ENCODE results near the gene KIAA1755.

The KIAA1755 gene

DNA sequence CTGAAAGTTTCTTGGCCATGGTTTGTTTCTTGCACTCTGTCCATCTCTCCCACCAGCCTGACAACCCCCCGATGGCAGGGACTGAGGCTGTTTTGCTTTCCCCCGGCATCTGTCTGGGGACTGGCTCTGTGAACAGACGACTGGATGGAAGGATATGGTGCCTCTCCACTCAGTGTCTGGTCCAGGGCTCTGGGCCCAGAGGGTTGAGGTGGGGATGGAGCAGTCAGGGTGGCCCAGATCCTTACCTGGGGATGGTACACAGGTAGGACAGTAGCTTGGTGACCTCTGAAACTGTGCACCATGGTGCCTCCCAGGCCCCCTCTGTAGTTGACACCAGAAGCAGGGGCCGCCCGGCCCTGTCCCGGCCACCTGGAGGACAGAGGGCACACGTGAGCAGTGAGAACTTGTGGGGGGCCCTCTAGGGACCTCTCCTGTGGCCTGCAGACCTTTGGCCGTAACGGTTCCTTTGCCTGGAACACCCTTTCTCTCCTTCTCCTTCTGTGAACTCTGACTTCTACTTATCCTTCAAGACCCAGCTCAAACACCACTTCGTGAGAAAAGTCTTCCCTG, 29.5 kb downstream of the KIAA1755 start:
- DNase-seq = no peak

DNA sequence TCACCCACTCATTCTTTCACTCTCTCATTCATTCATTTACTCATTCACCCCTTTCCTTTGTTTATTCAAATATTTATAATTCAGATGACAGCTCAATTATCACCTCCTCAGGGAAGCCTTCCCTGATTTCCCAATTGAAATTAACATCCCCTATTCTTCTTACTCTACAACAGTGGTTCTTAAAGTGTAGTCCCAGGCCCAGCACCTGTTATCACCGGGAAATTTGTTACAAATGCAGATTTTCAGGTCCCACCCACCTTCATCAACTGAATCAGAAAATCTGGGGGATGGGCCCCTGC, 30.3 kb downstream of the KIAA1755 start:
- no peak for DNase-seq

- DNase-seq = no peak
Observed at GRCh38 chr20:38229376-38230252, 30.9 kb downstream of the KIAA1755 start.

DNA sequence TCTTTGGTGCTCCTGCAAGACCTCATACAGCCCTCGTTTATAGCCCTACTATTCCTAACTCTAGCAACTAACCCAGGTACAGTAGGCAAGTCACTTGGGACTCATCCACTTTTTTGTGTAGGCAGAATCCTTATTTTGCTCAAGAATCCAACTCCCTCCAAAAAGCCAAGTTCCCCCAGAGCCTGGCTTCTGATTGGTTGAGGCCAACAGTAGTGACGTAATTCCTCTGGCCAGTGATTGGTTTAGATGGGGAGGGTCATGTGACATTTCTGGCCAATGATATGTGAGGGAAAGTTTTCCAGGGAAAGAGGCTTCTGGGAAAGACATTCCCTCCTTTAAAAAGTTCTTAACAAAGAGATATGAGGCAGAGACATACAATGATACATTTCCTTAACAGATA, 32.1 kb downstream of the KIAA1755 start:
- no peak for DNase-seq

- no peak for DNase-seq
Observed at GRCh38 chr20:38227420-38228360, 32.8 kb downstream of the KIAA1755 start.

GRCh38 chr20:38226553-38226952, 34.0 kb downstream of the KIAA1755 start:
- no peak for DNase-seq

GRCh38 chr20:38225900-38226263, 34.7 kb downstream of the KIAA1755 start:
- DNase-seq = no peak

DNA sequence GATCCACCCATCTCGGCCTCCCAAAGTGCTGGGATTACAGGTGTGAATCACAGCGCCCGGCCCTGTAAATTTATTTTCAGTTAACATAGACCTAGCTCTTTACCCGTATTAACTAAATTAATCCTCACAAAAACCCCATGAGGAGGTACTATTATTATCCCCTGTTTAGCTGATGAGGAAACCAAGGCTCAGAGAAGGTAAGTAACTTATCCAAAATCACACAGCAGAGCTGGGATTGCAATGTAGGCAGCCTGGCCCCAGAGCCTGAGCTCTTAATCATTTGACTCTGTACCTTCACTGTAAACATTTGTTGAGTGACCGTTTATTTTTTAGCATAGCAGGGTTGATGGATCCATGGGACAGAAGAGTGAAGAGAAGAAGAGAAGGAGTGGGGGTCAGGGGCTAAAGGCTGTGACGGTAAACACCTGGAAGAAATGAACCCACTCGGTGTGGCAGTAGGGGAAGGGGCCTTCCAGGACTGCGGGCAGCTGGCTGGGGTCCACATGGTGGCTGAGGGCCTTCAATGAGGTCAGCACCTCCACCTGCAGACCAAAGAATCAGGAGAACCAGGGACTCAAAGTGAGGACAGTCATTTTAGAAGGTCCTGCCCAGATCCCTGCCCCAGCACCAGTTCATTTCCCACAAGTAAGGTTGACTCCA, 35.2 kb downstream of the KIAA1755 start:
- DNase-seq = no peak

DNA sequence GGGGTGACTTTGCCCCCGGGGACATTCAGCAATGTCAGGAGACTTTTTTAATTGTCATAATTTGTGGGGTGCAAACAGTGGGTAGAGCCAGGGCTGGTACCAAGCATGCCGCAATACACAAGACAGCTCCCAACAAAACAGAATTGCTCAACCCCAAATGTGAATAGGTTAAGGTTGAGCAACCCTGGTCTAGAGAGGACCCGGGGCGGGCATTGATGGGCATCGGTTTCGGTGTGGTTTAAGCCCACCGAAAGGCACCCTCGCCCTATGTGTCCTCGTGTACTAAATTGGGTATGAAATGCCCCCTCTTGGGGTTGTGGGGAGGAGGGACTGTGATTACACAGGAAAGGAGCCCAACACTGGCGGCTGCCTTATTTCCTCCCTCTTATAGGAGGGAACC, 36.0 kb downstream of the KIAA1755 start:
- no peak for DNase-seq

GRCh38 chr20:38223743-38224100, 36.8 kb downstream of the KIAA1755 start:
- no peak for DNase-seq

DNA sequence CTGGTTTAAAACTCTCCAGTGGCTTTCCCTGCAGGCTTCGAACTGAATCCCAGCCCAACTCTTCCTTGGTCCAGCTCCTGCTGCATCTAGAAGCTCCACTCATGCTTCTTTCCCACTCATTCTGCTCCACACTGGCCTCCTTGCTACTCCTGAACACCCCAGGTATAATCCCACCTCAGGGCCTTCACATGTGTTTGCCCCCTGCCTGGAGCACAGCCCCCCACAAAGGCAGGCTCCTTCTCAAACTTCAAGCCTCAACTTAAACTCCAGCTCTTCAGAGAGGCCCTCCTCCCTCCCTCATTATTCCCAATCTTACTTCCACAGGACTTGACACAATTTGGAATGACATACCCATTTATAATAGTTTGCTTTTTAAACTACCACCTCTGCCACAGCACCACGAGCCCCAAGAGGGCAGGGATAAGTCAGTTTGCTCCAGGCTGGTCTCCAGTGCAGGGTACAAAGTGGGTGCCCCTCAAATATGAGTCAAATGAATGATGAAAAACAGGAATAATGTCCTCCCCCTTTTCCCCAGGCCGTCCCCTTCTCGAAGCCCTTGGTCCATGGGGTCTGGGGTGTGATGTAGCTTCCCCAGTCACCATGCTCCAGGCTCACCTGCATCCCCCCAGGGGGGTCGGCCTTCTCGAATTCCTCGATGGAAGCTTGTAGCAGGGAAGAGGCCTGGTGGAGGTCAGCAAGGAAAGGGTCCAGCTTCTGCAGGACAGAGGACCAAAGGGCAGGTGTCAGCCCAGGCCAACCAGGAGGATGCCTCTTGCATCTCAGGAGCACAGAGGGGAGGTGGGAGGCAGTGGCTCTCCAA, 37.4 kb downstream of the KIAA1755 start:
- no peak for DNase-seq

DNA sequence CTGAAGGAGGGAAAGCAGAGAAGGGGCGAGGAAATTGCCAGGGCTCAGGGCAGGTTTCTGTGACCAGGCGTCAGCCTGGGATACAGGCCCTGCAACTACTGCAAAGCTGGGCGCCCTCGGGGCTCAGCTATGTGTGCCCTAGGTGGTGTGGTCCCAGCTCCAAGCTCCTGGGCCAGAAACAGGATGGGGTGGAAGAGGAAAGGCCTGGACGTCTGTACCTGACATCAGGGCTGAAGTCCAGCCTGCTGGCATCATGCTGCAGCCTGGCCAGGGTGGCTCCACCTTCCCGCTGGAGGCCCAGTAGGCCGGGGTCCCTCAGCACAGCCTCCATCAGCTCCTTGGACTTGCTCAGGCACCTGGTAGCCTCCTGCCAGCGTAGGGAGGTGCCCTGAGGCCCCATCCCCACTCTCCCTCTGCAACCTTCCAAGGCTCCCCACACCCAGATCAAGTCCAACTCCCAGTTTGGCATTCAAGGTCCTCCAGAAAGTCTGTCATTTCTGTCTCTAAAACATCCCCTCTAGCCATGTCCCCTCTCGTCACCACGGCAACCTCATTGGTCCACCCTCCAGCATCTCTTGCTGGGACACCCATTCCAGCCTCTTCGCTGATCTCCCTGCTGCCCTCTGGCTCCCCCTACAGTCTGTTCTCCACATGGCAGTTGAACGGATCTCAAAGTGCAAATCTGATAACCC, 38.2 kb downstream of the KIAA1755 start:
- no peak for DNase-seq

DNA sequence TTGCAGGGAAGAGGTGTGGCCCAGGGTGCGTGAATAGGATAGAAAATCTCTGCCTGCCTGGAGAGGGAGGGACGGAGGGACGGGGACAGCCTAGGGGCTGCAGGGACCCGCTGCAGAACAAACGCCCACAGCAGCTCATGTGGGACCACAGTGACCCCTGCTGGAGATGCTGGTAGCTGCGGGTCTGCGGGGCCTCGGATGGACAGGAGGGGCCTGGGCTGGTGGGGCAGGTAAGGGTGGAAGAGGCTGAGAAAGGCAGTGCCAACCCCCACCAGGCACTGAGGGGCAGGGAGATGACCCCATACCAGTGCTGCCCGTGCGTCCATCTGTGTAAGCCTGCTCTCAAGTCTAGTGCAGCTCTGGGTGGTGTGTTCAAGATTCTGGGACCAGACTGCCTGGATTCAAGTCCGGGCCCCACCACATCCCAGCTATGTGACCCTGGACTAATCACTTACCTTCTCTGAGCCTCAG, 39.4 kb downstream of the KIAA1755 start:
- no peak for DNase-seq

- DNase-seq = no peak
Observed at GRCh38 chr20:38220587-38221118, 39.9 kb downstream of the KIAA1755 start.

DNA sequence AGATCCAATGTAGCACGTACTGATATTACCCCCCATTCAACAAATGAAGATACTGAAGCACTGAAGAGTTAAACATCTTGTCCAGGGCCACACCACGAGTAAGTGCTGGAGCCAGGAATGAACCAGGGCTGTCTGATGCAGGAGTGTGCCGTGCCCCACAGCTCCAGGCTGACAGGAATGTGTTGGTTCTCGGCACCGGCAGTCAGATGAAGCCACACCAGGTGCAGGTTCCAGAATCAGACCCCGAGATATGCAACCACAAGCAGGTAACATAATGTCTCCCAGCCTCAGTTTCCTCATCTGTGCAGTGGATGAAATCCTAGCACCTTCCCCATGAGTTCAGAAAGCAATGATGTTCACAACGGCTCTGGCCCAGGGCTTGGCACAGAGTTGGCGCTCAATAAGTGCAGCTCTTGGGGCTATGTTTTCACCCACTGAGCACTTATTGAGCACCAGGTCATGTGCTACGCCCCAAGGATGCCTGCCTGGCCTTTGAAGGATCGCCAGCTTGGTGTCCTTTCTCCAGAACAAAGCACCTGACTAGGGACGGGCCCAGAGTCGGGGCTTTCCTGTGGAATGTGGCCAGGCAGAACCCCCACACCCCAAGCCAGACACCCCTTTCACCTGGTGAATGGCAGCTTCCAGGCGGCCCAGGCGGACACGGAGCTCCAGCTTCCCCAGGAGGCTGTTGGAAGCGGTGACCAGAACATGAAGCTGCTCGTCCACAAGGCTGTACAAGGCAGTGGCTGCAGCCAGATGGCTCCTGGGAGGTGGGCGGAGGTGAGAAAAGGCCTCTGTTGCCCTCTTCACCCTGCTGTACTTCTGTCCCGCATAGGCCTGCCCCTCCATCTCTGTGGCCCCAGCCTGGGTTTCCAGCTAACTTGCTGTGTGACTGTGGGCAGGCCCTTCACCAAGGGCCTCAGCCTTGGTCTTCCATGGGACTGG, 41.3 kb downstream of the KIAA1755 start:
- no peak for DNase-seq

DNA sequence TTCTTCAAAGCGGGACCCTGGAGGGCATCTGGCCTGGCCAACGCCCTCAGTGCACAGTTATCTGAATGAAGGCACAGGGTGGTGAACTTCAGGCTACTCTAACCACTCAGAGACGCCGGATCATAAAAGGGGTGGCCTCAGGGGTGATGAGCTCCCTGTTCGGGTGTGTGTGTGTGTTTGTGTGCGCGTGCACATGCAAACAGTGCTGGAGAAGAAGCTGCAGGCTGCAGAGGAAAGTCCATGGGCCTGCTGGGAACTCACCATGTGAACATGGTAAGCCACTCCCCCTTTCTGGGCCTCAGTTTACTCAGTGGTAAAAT, 42.0 kb downstream of the KIAA1755 start:
- DNase-seq = no peak

DNA sequence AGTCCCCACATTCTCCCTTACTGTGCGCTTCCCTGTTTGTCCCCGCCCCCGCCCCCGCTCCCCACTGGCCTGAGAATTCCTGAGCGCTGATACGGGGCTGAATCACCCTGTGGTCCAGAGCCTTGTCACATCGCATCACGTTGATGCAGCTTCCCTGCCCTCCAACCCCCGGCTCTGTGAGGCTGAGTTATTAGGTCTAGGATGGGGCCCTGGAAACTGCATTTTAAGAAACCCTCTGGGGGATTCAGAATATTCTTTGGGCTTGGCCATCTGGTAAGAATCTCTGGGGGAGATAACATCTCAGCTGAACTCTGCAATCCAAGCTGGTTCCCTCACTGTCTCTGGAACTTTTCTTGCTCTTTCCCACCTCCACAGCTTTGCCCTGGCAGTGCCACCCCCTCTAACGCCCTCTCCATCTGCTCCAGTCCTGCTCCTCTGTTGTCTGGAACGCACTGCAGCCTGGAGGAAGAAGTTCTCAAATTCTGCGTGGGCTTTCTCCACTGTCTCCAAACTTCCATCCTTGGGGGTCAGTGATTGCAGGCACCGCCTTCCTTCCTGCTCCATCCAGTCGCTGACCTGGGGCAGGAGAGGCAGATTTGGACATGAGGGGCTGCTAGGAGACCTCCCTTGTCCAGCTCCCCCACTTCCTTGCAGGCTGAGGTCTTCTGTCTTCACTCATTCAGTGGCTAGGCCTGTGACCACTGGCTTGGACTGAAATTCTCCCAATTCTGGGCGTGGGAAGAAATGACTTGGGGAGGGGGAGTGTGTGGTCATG, 42.6 kb downstream of the KIAA1755 start:
- no peak for DNase-seq

GRCh38 chr20:38216746-38217595, 43.6 kb downstream of the KIAA1755 start:
- DNase-seq = no peak

GRCh38 chr20:38216201-38216600, 44.3 kb downstream of the KIAA1755 start:
- DNase-seq = no peak

Measured in NCI-H1436 treated with DMSO at 0.1 percent for 48 hours (cell line).